GM12874 (cell line): ENCODE measurements around the gene GYPC.

Experiments used
- TF ChIP-seq, protein P1 (sequence below): IDR thresholded peaks from 2 replicates; pipeline ENCODE4 v1.5.1; 2011; ENCODE audit warnings: low read depth, mild to moderate bottlenecking, control low read depth, low read length, moderate library complexity; ENCODE audit not compliant: insufficient read depth

Gene GYPC

DNA sequence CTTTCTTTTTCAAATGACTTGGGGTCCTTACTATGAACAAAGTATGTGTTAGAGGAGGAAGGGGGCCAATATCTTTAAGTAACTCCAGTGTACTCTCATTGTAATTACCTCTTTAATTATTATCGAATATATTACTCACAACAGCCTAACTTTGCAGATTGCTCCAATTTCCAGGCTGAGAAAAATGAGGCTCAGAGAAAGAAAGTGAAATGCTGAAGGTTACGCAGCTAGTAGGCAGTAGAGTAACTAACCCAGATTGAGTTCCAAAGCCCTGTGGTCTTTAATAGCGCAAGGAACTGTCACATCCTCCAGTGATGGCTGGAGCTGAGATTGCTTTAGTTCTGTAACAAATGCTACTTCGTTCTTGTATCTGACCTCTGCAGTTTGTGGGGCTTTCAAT lies 2.2 kb upstream of the GYPC start:
- TF ChIP-seq, protein P1, sequence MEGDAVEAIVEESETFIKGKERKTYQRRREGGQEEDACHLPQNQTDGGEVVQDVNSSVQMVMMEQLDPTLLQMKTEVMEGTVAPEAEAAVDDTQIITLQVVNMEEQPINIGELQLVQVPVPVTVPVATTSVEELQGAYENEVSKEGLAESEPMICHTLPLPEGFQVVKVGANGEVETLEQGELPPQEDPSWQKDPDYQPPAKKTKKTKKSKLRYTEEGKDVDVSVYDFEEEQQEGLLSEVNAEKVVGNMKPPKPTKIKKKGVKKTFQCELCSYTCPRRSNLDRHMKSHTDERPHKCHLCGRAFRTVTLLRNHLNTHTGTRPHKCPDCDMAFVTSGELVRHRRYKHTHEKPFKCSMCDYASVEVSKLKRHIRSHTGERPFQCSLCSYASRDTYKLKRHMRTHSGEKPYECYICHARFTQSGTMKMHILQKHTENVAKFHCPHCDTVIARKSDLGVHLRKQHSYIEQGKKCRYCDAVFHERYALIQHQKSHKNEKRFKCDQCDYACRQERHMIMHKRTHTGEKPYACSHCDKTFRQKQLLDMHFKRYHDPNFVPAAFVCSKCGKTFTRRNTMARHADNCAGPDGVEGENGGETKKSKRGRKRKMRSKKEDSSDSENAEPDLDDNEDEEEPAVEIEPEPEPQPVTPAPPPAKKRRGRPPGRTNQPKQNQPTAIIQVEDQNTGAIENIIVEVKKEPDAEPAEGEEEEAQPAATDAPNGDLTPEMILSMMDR, result no peak

GRCh38 chr2:126655051-126655450 lies 907 bp upstream of the GYPC start:
- TF ChIP-seq, protein P1, result no peak

DNA sequence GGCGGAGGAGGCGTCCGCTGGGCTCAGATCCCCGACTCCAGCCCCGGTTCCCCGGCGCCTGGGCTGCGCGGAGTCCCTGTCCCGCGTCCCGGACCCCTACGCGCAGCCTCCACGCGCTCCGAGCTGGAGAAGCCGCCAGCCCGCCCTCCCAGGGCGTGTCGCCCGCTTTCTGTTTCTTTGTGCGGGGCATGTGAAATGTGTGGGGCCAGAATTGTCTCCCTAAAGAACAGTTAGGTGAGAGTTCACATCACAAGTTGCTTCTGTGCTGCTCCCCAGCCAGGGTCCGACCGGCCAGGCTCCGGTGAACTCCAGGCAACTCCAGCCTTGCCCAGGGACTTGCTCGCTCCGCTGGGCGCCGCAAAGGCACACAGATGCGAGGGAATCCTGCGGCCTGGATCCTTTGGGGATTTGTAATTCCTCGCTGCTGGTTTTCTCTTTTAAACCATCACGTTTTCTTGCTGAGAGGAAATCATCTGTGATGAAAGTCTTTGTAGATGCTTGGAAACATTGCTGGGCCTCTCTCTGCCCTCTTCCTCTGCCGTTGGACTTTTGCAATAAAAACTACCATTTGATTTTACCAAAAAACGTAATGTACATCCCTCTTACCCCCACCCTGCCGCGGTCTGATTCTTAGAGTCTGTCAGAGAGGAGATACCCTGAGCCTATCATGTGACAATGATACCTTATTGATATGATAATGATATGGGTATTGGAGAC lies 631 bp downstream of the GYPC start:
- TF ChIP-seq, protein P1, result no peak

DNA sequence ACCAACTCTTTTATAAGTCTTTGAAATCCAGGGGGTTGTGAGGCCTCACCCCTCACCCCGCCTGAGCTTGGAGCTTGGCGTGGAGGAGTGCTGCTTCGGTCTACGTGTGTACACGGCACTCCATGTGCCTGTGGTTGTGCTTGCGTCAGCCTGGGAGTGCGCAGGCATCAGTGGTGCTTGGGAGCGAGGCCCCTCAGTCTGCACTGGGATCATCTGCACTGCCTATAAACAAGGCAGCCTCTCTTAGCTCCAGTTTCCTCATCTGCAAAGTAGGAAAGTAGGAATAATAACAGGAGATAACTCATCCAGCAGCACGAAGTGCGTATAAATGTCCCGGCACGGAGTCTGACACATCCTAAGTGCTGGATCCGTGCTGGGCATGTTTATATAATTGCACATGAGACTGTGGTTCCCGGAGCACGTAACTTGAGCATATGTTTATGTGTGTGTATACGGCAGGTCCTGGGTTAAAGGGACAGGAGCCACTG lies 1.2 kb downstream of the GYPC start:
- TF ChIP-seq, protein P1, result no peak

DNA sequence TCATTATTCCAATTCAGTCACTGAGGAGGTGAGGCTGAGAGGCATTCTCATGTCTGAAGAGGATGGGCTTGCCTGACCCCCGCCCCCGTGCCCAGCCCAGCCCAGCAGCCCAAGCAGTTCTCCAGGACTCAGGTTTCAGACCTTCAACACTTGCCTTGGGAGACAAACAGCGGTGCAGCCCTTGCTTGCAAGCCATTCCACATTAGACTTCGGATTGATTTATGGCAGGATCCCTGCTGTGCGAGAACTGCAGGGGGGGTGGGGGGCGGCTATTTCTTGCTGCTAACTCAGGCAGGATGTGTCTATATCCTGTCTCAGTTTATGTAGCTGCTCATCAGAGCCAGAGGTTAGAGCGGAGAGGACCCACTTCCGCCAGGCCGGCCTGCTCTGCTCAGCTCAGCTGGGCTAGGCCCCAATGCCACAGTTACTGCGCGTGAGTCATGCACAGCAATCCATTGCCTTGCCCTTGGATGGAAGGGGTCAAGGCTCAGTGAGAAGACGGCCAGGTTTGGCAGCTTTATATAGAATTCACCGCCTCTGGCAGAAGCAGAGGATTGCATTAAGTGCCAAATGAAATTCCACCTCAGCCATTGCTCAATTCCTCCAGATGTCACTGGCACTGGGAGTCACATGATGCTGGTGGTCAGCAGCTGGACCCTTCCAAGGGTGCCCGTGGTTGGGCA lies 1.8 kb downstream of the GYPC start:
- TF ChIP-seq, protein P1, result no peak

DNA sequence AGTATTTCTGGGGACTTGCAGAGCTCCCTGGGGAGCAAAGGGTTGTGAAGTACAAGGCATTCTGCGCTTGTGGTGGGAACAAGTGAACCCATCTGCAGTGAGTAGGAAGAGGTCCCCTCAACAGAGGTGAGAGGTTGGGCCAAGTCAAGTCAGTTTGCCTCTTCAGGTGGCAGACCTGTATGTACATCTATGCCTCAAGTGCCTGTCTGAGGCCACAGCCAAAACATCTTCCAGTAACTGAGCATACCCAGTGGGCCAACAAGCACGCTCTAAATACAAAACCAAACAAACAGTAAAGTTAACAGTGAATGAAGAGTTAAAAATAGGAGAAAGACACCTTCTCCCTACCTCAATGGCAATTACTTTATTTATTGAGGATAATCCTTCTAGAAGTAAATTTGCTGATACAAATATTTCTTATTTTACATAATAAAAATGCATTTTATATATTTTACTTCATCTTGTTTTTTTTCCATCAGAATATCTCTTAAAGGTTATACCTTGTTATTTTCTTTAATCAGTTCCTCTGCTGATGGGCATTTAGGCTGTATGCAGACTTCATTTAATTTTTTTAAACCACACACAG lies 2.5 kb downstream of the GYPC start:
- TF ChIP-seq, protein P1, result no peak

DNA sequence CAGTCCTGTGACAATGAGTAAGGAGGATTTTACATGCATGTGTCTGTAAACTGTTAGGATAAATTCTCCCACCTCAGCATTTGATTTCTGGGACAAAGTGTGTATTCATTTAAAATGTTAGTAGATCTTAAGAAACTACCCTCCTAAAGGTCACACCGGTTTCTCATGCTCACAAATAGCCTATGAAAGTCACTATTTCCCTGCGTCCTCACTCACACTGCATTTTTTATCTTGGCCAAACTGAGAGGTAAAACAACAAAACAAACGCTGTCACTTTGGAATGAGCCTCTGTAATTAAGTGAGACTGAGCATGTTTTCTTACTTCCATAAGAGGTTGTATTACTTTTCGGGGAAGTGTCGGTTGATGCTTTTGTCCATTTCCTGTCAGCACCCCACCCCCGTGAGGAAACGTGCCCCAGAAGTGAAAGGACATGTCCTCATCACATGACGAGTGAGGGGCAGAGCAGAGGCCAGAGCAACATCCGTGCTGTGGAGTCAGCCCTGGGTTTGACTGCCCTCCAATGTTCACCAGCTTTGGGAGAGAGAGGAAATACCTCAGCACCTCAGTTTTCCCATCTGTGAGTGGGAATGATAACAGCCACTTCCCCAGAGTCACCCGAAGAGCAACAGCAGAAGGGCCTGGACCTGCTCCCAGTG lies 3.1 kb downstream of the GYPC start:
- TF ChIP-seq, protein P1, result no peak
